SK-N-DZ (cell line): ENCODE results near the gene OR1E1. TPM values are rescaled to one million over a fixed set of nuclear protein-coding genes. Genes with fewer than 3 reads are reported as not detected.
"Not testable (repeated sequence)": the region's sequence is repeated elsewhere in the genome, so short reads cannot be mapped to it uniquely, and the experiment has no call there.

Experiments used
- DNase-seq: peaks from one replicate; pipeline ENCODE4 v3.0.0-alpha.2; 2015; ENCODE audit warnings: low spot score
- polyA plus RNA-seq, 2 experiments: library from polyadenylated mRNA; depleted of rRNA; stranded (reverse); fragments of >200 nt; gene quantifications; 2 replicates each; pipeline ENCODE4 v1.2.3, GENCODE V29; 2014

Gene OR1E1, protein sequence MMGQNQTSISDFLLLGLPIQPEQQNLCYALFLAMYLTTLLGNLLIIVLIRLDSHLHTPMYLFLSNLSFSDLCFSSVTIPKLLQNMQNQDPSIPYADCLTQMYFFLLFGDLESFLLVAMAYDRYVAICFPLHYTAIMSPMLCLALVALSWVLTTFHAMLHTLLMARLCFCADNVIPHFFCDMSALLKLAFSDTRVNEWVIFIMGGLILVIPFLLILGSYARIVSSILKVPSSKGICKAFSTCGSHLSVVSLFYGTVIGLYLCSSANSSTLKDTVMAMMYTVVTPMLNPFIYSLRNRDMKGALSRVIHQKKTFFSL
- 0.10 TPM in 1 of 2 replicates, not detected in the other for polyA plus RNA-seq (2014; cell fraction: cytosol; rRNA removed)
- polyA plus RNA-seq (2014; cell fraction: nucleus; rRNA removed) = 0.21 TPM in 1 of 2 replicates, not detected in the other

DNA sequence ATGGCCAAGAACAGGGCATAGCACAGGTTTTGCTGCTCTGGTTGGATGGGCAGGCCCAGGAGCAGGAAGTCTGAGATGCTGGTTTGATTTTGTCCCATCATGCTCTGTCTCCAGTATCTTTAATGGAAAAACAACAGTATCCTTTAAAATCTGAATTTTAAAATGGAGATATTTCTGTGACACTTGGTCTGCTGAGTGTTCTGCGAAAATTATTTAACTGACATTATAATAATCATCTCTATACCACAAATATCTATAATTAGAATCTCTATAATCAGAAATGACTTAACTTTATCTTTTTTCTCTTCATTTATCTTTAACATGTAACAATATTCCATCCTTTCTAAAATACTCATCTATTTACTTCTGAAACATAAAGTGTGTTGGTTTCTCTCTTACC lies at the start of gene OR1E1:
OR1E1 (minus strand) TSS at position 101 of the 400 bp plus-strand sequence; CDS start at position 101, 0 bp downstream.
- DNase-seq = no peak

DNA sequence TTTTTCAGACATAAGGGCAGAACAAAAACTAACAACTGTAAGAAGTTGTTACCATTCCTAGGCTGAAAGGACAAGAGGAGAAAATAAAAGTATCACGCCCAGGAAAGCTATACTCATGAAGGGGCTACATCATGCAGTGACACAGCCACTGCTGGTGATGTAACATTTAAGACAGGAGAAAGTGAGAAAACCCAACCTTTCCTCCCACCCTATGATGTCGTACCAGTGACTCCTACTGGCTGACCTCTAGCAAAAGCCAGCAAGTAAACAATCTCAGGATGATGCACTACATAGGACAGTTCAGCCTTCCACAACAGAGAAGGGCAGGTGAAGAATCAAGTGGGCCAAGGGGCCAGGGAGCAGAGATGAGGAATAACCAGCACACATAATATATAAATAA lies 49.4 kb upstream of the OR1E1 start:
- DNase-seq = no peak

DNA sequence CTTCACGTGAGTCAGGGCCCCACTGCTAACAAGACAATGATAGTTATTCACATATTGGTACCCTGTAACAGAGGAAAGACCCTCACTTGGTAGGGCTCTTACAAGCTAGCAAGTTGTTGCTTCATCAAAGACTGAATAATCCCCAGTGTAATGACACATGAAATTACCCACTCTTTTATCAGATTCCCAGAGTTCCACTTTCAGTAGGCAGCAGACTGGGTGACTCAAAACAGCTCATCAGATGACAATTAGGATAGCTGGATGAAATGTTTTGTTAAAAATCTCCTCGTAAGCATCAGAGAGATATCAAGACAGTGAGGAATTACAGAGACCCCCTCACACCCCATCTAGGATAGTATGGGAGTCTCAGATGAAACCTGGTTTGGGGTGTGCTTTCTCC lies 42.2 kb upstream of the OR1E1 start:
- DNase-seq = no peak

DNA sequence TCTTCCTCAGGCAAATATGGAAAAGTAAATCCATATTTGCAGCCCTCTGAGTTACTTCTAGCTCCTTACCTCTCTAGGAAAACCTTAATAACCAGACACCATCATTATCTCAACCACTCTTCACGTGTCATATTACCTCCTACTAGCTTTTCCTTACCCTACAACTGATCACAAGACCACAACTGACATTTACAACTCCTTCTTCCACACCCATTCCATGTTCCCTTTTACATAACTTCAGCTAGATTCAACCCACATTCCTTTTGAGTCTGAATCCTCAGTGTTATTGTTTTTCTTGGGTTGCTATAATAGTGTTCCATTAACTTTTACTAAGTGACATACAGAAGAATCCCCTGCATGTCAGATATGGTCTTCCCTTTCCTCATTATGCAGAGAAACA lies 40.2 kb upstream of the OR1E1 start:
- no peak for DNase-seq

DNA sequence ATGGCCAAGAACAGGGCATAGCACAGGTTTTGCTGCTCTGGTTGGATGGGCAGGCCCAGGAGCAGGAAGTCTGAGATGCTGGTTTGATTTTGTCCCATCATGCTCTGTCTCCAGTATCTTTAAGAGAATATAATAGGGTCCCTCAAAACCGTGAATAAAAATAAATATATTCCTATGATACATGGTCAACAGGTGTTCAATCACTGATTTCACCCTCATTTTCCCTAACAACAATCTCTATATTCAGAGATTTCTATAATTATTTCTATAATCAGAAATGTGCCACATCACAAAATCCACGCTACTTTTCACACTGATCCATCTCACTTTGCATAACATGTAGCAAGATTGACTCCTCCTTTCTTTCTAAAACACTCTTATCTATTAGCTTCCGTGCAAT lies 35.5 kb upstream of the OR1E1 start, which contains the start of gene OR1E2:
OR1E2 (minus strand) TSS at position 101 of the 400 bp plus-strand sequence; CDS start at position 101, 0 bp downstream.
- DNase-seq = no peak

DNA sequence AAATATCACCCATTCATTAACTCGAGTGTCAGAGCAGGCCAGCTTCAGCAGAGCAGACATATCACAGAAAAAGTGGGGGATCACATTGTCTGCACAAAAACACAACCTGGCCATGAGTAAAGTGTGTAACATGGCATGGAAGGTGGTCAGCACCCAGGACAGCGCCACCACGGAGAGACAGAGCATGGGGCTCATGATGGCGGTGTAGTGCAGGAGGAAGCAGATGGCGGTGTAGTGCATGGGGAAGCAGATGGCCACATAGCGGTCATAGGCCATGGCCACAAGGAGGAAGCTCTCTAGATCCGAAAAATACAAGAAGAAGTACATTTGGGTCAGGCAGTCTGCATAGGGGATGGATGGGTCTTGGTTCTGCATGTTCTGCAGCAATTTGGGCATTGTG lies 35.0 kb upstream of the OR1E1 start:
- not testable (repeated sequence) for DNase-seq

DNA sequence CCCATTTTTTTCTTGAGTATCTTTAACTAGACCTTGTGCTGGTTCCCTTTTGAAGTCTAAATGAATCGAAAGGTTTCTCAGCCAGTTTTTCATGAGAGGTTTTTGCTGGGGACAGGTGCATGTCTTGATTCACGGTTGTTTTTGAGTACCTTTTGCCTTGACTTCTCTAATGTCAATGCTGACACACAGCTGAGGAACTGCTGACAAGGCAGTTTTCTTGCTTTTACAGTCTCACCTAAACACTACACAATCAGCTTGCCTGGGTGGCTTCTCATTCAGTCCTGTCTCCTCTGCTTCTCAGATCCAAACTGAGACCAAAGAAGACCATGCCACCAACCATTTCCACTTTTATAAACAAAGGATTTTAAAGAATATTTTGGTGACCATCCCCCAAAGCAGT lies 20.0 kb upstream of the OR1E1 start:
- DNase-seq = no peak

DNA sequence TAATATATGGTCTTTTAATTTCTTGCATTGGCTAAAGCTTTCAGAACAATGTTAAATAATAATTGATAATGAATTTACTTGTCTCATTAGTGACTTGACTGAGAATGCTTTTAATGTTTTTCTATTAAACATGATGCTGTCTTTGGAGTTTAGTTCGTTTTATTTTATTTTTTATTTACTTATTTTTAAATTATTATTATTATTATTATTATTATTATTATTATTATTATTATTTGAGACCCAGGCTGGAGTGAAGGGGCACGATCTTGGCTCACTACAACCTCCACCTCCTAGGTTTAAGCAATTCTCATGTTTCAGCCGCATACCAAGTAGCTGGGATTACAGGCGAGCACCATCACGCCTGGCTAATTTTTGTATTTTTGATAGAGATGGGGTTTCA lies 17.4 kb upstream of the OR1E1 start:
- DNase-seq = no peak

DNA sequence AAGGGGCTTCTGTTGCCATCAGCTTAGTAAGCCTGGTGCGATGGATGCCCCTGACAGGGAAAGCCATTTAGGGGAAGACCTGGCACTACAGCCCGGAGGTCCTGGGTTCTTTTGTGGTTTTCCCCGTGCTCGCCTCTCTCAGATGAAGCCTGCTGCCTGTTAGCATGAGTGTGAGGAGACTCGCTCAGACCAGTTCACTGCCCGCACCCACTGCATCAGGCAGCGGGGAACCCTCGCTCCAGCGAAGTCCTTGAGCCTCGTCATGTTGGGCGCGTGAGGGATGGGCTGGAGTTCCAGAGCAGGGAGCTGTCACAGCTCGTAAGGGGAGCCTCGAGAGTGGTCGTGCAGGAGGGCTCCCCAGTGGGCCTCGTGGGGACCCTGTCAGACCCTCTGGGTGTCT lies 14.0 kb upstream of the OR1E1 start:
- DNase-seq = not testable (repeated sequence)

DNA sequence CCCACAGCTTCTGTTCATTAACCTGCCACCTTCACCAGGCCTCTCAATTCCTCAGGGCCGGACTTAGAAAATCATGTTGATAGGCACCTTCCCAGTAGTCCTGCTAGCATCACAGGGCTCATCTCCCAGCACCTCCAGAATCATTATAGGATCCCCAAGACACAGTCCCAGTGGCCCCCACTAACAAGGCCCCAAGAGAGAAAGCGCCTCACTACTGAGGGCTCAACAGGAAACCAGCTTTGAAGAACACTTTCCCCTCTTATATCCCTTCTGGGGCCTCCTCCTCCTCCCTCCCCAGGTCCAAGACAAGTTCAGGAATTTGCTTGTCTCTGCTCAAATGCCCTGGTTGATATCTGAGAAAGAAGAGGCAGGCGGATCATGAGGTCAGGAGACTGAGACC lies 12.9 kb upstream of the OR1E1 start, which contains the start of gene OR3A3:
OR3A3 (plus strand) TSS at position 301 of the 400 bp plus-strand sequence.
- DNase-seq = no peak

DNA sequence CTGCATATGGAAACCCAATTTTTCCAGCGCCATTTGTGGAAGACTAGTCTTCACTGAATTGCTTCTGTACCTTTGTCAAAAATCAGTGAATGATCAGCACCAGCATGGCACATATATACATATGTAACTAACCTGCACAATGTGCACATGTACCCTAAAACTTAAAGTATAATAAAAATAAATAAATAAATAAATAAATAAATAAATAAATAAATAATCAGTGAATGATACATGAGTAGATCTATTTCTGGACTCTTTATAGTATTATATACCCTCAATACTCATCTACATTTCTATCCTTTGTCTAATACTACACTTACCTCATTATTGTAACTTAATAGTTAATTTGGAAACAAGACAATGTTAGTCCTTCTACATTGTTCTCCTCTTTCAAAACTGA lies 5.6 kb upstream of the OR1E1 start:
- not testable (repeated sequence) for DNase-seq

DNA sequence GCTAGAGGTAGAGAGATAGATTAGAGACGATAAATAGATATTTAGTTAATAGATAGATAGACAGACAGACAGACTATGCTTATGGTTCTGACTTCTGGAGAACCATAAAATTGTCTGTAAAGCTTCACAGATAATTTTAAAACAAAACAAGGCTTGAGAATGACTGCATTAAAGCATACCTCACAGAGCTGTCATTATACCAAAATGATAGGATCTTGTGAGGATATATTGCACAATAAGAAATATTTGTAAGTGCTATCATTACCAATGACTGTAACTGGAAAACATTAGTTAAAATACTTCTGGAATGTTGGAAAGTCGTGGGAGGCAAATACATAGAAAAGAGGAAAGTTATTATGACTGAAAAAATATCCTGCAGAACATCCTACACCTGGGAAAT lies 3.6 kb upstream of the OR1E1 start:
- DNase-seq = no peak

DNA sequence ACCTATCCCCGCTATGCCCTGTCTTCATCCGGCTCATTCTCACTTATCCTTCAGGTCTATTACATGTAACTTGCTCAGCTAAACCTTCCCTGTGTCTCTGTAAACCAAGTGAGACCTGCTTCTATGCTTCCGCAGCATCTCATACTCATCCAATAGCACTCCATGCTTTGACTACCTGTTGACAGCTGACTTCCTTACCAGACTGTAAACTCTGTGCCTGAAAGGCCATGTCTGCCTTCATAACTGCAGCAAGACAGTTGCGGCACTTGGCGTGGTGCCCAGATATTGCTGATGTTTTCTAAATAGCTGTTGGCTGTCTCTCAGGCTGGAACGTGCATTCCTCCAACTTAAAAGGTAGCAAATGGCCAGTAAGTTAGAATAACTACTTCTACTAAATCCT lies 1.8 kb upstream of the OR1E1 start:
- DNase-seq = no peak

DNA sequence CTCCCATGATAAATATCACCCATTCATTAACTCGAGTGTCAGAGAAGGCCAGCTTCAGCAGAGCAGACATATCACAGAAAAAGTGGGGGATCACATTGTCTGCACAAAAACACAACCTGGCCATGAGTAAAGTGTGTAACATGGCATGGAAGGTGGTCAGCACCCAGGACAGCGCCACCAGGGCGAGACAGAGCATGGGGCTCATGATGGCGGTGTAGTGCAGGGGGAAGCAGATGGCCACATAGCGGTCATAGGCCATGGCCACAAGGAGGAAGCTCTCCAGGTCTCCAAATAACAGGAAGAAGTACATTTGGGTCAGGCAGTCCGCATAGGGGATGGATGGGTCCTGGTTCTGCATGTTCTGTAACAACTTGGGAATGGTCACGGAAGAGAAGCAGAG lies 409 bp downstream of the OR1E1 start:
- DNase-seq = not testable (repeated sequence)

DNA sequence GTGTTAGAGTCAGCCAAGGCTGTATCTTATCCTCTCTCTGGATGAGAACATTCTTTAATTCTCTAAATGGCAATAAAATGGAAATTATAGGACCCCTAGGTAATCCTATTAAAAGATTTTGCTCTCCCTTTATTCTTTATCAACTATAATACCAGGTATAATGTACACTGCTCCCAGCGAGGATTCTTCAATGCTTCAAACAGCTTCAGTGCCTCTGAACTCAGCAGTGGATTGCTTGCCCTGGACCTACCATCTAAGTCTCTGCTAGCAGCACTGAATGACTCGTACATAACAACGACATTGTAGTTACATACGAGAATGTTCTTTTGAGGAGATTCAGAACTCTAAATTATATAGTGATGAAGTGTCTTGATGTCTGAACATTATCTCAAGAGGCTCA lies 8.4 kb downstream of the OR1E1 start:
- no peak for DNase-seq

DNA sequence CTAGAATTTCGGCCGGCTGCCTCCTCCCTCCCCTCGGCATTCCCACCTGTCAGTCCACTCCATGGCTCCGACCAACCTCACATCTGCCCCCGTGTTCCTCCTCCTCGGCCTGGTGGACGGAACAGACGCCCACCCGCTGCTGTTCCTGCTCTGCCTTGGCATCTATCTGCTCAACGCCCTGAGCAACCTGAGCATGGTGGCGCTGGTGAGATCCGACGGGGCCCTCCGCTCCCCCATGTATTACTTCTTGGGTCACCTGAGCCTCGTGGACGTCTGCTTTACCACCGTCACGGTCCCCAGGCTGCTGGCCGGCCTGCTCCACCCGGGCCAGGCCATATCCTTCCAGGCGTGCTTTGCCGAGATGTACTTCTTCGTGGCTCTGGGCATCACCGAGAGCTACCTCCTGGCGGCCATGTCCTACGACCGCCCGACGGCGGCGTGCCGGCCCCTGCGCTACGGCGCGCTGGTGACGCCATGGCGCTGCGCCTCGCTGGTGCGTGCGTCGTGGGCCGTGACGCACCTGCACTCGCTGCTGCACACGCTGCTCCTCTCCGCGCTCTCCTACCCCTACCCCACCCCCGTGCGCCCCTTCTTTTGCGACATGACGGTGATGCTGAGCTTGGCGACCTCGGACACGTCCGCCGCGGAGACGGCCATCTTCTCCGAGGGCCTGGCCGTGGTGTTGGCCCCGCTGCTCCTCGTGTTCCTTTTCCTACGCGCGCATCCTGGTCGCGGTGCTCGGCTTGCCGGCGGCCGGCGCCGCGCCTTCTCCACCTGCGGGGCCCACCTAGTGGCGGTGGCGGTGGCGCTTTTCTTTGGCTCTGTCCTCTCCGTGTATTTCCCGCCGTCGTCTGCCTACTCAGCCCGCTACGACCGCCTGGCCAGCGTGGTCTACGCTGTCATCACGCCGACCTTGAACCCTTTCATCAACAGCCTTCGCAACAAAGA lies 12.1 kb downstream of the OR1E1 start, which contains the start of gene OR3A2:
OR3A2 (minus strand) TSS at position 440 of the 948 bp plus-strand sequence.
- no peak for DNase-seq

DNA sequence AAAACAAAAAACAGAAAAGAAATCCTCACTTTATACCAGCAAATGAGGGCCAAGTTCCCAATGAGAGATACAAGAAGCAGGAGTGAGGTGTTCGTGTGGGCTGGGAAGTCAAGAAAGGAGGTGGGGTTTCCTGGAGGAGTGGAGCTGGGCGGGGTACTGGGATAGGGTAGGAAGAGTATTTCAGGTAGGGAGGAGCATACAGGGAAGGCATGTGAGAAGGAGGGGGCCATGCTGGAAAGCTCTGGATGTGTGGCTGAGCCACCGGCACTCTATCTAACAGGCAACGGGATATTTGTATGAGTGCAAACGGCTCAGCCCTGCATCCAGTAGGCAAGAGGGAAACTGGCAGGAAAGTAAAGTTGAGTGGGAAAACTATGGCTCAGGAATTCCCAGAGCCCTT lies 16.3 kb downstream of the OR1E1 start:
- DNase-seq = no peak

DNA sequence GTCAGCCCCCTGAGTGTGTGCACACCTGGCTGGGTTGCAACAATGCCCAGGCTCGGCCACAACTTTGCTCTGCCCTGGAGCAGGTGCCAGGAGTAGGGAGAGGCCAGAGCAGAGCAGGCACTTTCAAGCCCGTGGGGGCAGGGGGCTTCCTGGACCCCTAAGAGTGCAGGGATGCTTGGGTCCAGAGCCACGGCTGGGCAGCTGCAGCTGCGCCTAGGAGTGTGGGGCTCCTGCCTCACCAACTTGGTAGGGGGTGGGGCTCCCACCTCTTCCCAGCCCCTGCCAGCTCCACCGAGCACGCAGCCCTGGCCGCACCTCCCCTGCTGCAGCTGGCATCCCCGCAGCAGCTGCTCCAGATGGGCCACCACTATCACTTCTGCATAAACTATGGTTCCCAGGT lies 19.9 kb downstream of the OR1E1 start:
- DNase-seq = no peak

DNA sequence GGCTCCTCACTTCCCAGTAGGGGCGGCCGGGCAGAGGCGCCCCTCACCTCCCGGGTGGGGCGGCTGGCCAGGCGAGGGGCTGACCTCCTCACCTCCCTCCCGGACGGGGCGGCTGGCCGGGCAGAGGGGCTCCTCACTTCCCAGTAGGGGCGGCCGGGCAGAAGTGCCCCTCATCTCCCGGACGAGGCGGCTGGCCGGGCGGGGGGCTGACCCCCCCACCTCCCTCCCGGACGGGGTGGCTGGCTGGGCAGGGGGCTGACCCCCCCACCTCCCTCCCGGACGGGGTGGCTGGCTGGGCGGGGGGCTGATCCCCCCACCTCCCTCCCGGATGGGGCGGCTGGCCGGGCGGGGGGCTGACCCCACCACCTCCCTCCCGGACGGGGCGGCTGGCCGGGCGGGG lies 27.0 kb downstream of the OR1E1 start:
- DNase-seq = not testable (repeated sequence)
